22Rv1 (cell line): Measurements from ENCODE around the gene KCNIP4.

Experiments used
- H3K27ac ChIP-seq: fragments of 450-650 bp; 2 replicates; pipeline ENCODE4 v1.5.1; 2017
- ZFX ChIP-seq: fragments of 450-650 bp; IDR thresholded peaks from 2 replicates; pipeline ENCODE4 v1.6.1; 2017; ENCODE audit warnings: antibody characterized with exemption, borderline replicate concordance
- TF ChIP-seq, protein P1 (sequence below): fragments of 450-650 bp; IDR thresholded peaks from 2 replicates; pipeline ENCODE4 v1.5.1; 2017; ENCODE audit warnings: mild to moderate bottlenecking

The KCNIP4 gene

GRCh38 chr4:21901831-21902230 is 46.7 kb downstream of the KCNIP4 start:
- TF ChIP-seq, protein P1, sequence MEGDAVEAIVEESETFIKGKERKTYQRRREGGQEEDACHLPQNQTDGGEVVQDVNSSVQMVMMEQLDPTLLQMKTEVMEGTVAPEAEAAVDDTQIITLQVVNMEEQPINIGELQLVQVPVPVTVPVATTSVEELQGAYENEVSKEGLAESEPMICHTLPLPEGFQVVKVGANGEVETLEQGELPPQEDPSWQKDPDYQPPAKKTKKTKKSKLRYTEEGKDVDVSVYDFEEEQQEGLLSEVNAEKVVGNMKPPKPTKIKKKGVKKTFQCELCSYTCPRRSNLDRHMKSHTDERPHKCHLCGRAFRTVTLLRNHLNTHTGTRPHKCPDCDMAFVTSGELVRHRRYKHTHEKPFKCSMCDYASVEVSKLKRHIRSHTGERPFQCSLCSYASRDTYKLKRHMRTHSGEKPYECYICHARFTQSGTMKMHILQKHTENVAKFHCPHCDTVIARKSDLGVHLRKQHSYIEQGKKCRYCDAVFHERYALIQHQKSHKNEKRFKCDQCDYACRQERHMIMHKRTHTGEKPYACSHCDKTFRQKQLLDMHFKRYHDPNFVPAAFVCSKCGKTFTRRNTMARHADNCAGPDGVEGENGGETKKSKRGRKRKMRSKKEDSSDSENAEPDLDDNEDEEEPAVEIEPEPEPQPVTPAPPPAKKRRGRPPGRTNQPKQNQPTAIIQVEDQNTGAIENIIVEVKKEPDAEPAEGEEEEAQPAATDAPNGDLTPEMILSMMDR, result no peak
- no peak for TF ChIP-seq ZFX
- H3K27ac ChIP-seq, result no peak overlapping the region

- H3K27ac ChIP-seq, result no peak overlapping the region
- no peak for TF ChIP-seq ZFX
- TF ChIP-seq, protein P1, result no peak
These were observed 47.3 kb downstream of the KCNIP4 start for GRCh38 chr4:21901281-21901680.

DNA sequence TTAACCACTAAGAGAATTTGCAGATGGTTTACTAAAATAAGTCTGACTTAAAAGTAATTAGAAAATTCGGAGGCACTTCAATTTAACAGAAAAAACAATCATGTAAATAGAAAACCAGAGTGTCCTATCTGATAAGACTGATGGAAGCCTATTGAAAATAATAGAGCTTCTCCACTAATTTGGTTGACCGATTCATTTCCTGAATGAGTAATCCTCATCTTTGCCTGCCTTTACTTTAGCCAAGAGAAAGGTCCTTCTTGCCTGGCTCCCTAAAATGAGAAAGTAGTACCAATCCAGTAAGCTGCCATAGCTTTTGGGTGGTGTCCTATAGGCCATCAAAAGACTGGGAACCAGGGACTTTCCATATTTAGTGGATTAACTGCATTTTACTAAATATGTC is 48.4 kb downstream of the KCNIP4 start:
- no peak overlapping the region for H3K27ac ChIP-seq
- TF ChIP-seq, protein P1, result no peak
- no peak for TF ChIP-seq ZFX

DNA sequence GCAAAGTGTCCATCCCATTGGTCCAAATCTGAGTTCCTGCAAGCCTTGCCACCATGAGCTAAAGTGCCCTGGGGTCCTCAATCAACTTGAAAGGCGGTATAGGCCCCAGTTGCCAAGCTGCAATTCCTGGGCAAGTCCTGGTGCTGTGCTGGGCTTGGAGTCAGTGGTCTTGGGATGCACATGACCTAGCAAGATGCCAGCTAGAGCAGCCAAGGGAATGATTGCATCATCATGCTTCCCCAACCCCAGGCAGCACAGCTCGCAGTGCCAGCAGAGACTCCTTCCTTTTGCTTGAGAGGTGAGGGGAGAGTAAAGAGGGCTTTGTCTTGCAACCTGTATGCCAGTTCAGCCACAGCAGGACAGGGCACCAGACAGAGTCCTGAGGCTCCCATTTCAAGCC is 50.5 kb downstream of the KCNIP4 start:
- TF ChIP-seq, protein P1, result no peak
- TF ChIP-seq ZFX, result no peak
- no peak overlapping the region for H3K27ac ChIP-seq

DNA sequence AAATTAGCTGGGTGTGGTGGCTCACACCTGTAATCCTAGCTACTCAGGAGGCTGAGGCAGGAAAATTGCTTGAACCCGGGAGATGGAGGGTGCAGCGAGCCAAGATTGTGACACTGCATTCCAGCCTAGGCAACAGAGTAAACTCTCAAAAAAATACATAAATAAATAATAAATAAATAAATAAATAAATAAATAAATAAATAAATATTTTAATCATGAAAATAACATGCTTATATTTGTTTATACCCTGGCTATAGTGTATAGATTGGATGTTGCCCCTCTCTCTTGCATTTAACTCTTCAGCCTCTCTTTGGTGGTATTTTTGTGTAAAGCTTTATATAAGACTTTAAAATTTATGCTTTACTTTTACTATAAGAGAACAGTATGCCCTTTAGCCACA is 51.8 kb downstream of the KCNIP4 start:
- TF ChIP-seq ZFX, result no peak
- TF ChIP-seq, protein P1, result no peak
- no peak overlapping the region for H3K27ac ChIP-seq

- TF ChIP-seq ZFX, result no peak
- TF ChIP-seq, protein P1, result no peak
- no peak overlapping the region for H3K27ac ChIP-seq
These were observed 55.4 kb downstream of the KCNIP4 start for GRCh38 chr4:21893136-21893535.

GRCh38 chr4:21890231-21890630 is 58.3 kb downstream of the KCNIP4 start:
- H3K27ac ChIP-seq, result no peak overlapping the region
- TF ChIP-seq, protein P1, result no peak
- TF ChIP-seq ZFX, result no peak
